HG03575 (cell line): ENCODE results near the gene TOP3A.

Experiments
- ATAC-seq: cut with Tn5 transposase; IDR thresholded peaks from one replicate; pipeline ENCODE4 v1.9.1; 2021; ENCODE audit not compliant: unreplicated experiment, insufficient number of reproducible peaks, low FRiP score; ENCODE audit errors: extremely low read depth

Gene TOP3A

DNA sequence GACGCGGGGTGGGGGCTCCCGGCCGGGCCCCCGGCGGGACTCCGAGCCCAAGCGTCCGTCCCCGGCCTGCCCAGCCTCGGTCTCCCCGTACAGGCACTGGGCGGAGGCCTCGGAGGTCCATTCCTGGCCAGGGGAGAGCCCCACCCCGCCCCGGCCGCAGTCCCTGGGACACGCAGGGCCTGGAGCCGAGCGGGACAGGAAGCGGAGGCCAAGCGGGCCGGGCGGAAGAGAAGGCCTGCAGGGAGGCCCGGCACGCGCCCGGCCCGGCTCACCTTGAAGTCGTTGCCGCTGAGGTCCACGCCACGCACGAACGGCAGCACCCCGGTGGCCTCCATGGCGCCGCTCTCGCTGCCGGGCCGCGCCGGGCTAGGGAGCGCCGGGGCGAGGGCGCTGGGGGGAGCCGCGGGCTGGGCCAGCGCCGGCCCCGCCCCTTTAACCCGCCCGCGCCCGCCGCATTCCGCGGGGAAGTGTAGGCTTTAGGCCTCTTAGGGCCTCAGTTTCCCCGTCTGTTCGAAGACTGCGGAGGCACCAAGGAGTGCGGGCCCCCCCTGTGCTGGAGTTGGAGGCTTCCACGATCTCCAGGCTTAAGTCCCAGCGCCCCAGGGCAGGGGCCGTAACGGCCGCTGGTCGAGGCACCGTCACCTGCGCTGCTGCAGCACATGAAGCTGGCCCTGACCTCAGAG is 56.3 kb downstream of the TOP3A start, which contains the start of gene FLII:
FLII (minus strand) TSS at position 383 of the 683 bp plus-strand sequence; CDS start at position 335, 48 bp downstream.
- ATAC-seq, result no peak

DNA sequence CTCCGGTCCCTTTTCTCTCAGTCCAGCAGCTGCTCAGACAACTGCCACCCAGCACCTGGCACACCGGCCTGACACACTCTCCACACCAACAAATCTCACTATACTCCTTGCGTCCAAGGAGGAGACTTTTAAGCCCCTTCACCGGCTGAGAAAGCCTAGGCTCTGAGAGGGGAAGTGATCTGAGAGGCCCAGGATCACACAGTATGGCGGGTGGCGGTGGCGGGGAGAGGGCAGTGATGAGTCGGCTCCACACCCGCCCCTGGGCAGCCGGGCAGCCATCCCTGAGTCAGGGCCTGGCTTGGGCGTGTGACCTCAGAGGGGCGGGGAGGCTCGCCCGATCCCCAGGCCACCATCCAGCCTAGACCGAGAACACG is 56.8 kb downstream of the TOP3A start:
- ATAC-seq, result no peak

DNA sequence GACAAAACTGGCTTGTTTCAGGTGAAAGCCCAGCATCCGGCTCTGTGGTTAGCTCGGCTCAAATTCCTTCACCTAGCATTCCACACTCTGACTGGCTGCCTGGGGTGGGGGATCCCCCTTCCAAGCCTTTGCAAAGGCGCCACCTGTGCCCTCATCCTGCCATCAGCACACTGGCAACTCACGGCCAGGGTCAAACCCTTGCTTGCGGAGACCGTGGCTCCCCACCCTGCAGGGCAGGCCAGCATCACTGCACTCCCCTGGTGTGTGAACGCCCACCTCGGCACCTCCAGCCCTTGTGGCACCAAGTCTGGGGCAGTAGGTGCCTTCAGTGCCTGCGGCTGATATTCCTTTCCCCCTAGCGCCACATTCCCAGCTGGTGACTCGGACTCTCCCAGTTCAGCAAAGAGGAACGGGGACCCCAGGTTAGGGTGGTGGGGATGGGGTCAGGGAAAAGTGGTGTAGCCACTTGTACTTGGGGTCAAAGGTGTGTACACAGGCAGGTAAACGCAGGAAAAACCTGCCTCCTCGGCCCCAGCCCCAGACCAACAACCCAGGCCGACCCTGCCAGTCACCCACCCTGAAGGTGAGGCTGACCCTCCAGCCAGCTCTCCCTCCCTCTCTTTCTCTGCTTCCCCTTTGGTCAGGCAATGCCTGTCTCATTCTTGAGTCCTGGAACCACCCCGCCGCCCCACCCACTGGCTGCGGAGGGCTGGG is 57.4 kb downstream of the TOP3A start:
- no peak for ATAC-seq

DNA sequence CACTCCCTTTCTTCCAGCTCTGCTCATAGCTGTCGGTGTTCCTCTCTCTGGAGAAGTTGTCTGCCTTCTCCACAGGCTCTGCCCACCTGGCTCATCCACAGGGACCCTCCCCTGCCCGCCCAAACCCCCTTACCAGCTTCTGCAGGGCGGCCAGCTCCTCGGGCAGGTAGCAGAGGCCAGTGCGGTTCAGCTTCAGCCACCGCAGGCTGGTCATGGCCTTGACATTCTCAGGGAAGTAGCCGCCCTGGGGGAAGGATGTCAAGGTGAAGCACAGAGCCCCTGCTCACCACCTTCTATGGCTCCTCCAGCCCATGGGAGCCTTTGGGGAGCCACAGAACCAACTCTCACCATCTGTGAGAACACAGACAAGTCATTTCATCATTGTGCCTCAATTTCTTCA is 58.0 kb downstream of the TOP3A start:
- ATAC-seq, result no peak

DNA sequence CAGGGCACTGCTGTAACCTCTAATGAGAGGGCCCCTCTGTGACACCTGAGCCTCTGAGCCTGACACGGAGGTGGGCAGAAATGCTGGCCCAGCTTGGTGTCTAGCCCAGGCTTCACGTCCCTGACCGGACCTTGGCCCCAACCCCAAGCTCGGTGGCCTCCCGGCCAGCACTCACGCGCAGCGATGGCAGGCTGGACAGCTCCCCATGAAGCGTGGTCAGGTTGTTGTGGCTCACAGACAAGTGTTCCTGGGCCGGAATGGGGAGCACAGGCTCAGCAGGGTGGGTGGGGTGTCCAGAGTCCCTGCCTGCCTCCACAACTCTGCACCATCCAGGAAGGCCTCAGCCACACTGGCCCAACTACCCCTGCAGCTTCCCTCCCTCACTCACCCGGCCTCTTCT is 58.4 kb downstream of the TOP3A start:
- no peak for ATAC-seq

DNA sequence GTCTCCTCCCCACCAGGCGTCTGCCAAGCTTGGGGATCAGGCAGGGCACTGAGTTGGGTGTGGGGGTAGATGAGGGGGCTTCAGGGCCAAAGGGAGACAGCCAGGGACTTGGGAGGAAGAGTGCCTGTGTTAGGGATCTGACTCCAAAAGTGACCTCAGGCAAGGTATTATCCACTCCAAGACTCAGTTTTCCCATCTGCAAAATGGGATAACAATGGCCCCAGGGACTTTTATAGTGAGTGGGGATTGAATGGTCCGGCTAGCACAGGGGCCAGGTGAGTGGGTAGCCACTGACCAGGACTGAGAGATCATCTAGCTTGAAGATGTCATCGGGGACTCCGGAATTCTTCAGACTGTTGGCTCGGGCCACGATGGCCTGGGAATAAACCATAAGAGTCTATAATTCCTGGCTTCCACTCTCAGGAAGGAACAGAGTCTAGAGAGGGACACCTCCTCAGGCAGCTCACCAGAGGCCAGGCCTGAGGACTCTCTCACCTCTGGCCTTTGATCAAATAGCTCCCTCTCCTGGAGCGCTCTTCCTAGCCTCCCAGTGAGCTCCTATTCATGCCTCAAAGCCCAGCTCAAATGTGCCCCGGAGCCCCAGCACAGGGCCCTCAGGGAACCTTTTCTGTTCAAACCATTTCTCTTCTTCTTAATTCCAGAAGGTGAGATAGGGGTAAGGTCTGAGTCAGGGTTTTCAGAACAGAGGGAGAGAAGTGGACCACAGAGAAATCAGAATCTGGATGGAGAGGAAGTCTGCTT is 59.7 kb downstream of the TOP3A start:
- no peak for ATAC-seq

DNA sequence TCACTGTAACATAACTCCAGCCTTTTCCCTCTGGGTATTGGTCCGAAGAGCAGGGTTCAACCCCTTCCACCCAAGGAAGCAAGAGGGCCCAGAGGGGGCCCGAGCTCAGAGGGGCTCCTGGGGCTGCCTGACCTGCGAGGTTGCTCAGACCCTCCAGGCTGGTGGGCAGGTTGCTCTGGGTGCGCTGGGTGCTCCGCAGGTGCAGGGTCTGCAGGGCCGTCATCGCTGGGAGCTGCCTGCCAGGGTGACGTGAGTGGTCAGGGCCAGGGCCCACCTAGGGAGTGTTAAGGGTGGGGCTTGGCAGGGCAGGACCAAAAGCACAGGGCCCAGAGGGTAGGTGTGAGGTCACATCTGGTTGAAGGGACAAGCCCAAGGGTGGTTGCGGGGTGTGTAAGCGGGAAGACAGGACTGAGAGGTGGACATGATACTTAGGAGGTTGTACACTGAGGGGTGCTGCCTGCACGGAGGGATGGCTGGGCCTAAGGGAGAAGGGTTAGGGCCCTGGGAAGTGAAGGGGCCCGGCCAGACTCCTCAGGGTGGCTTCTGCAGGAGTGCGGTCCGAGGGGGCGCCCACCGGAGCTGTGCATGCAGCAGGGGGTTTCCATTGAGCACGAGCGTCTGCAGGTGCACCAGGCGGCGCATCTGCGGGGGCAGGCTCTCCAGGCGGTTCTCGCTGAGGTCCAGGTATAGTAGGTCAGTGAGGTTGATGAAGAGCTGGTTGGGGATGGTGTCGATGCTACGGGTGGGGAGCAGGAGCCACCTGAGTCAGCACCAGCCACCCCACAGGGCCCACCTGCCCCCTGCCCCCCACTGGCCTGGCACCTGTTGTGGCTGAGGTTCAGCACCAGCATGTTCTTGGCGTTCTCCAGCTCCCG is 60.6 kb downstream of the TOP3A start:
- ATAC-seq, result no peak

DNA sequence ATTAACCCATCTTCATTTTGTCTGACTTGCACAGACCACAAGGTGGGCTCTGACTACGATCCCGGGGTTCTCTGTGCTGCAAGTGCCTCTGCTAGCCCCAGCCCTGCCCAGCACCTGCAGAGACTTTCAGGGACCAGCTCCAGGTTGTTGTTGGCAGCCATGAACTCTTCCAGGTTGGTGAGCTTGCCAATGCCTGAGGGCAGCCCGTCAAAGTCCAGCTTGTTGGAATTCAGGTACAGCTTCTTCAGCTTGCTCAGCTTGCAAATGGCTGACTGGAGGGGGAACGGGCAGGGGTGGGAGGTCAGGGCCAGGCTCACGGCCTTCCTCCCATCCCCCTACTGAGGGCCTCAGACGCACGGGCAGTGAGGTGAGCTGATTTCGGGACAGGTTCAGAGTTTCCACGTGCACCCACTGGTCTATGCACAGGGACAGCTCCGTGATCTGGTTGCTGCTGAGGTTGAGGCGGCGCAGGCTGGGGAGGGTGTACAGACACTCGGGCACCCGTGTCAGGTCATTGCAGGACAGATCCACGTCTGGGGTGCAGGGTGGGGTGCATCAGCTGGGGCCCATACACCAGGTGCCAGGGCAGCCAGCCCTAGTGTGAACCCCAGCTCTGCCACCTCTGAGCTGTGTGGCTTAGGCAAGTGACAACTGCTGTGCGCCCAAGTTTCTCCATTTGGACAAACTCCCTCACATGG is 61.5 kb downstream of the TOP3A start:
- no peak for ATAC-seq

DNA sequence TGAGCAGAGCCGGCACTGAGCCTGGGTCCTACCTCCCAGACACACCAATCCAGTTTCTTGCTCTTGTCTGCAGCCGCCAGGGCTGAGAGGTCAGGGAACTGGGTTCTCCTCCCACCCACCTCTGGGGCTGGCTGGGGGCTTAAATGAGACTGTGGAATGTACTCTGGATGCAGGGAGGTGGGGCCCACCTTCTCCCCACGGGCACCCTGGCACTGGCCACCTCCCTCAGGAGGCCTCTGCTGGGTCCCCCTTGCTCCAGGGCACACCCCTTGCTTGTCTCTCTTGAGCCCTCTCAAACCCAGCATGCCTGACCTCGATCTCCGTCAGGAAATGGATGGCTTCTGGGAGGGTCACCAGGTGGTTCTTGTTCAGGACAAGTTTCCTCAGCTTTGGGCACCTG is 62.6 kb downstream of the TOP3A start:
- no peak for ATAC-seq

DNA sequence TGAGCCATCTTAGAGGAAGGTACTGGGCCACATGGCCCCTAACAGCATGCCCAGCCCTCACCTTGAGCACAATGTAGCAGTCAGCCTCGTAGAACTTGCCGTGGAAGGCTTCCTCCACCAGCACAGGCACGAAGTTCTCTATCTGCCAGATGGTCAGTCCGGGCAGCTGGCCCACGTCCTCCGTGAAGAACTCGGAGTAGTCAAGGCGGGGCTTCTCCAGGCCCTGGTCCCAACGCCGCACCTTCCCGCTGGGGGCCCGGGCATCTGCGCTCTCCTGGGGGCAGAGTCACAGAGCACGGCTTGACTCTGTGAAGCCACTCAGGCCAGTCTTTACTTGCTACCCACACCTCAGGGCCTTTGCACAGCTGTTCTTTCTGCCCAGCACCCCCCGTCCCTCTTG is 63.6 kb downstream of the TOP3A start:
- no peak for ATAC-seq

DNA sequence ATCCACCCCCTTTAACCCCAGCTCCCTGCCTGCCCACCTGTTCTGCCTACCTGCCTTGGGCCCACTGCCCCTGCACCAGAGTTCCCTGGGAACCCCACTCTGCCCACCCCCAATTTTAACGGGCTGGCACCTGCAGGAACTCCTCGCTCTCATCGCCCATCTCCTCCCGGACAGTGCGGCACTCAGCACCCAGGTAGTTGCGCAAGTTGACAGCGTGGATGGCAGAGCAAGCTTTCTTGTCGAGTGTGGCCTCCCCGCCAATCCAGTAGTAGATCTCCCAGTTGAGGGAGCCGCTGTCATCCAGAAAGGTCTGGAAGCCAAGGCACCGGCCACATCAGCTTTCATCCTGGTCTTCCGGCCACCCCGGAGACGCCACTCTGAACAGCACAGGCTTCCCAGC is 64.1 kb downstream of the TOP3A start:
- ATAC-seq, result no peak

DNA sequence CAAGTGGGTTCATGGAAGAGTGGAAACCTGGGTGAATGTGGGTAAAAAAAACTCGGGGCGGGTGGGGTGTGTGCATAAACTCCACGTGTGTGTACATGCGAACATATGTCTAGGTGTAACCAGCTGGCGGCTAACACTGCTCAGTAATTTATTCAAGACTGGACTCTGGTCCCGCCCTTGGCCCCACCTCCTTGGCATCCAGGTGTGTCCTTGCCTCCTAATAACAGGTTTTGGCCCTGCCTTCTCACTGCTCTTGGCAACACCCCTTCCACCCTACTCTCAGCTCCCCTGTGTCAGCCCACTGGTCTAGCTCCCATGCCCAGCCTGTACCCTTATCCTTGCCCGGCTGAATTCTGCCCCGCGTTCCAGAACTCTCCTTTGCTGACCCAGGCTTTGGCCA is 64.5 kb downstream of the TOP3A start:
- ATAC-seq, result no peak

DNA sequence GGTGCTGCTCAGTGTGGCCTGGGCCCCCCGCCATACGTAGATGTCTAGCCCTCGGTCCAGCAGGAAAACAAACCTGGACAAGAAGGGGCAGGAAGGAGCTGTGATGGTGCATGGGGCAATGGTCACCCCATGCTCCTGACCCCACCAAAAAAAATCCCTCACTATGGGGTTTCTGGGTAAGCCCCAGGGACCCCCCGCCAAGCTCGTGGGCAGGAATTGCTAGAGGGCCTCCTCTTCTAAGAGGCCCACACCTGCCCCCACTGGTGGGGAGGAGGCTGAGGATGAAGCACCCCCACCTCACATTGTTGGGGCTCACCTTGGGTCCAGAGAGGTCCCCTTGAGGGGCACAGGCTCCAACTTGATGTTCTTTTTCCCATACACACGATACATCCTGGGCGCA is 66.0 kb downstream of the TOP3A start:
- no peak for ATAC-seq

DNA sequence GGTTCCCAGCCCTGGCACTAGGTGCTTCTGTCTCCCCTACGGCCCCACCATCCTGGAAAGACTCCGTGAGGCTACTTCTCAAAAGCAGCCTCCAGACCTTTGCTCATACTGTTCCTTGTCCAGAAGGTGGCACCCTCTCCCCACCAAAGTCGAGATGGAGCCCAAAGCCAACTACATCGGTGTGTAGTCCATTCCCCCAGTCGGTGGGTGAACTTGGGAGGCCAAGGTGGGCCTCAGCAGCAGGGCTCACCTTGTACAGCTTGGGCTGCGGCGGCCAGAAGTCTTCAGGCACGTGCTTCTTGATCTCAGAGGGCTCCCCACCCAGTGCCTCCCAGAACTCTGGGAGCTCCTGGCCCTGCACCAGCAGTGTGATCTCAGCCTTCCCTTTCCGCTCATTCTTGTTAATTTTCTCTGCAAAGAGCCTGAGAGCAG is 66.5 kb downstream of the TOP3A start:
- ATAC-seq, result no peak

DNA sequence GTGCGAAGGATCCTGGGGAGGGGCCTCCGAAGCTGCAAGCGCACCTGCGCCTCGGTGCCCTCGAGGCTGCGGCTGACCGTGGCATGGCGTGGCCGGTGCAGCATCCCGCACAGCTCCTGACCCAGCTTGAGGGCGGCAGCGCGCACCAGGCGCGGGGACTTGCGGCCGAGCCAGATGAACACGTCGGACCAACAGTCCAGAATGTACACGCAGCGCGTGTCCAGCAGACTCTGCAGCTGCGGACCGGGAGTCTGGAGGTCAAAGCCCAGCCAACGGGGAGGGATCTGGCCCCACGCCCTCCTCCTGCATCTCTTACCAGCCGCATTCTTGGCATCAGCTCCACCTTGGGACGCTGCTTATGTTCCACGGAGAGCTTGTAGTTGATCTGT is 67.2 kb downstream of the TOP3A start:
- ATAC-seq, result no peak

DNA sequence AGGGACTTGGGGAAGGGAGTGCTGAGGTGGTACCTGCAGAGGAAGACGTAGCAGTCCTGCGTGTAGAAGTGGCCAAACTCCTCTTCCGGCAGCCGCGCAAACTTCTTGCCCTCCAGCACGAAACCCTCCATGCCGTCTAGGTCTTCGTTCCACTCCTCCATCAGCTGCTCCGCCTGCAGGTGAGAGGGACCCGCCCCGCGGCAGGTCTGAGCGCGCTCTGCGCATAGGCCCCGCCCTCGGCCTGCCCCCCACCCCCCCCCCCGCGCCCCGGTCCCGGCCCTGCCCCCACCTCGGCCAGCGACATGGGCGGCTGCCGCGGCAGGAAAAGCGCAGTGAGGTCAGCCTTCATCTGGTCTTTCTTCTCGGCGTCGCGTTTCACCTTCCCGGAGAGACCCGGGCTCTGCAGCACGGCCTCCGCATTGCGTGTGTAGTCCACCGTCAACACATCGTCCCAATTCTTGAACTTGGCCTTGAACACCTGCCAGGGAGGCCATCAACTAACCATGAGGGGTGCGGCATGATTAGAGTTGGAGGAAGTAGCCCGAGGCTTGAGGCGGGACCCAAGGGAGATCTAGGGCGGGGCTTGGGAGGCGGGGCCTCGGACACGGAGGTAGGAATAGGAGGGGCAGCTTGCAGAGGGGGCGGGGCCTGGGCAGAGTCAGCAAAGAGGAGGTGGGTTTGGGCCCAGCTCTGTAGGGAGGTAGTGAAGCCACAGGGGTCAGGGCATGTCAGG is 67.7 kb downstream of the TOP3A start:
- no peak for ATAC-seq

DNA sequence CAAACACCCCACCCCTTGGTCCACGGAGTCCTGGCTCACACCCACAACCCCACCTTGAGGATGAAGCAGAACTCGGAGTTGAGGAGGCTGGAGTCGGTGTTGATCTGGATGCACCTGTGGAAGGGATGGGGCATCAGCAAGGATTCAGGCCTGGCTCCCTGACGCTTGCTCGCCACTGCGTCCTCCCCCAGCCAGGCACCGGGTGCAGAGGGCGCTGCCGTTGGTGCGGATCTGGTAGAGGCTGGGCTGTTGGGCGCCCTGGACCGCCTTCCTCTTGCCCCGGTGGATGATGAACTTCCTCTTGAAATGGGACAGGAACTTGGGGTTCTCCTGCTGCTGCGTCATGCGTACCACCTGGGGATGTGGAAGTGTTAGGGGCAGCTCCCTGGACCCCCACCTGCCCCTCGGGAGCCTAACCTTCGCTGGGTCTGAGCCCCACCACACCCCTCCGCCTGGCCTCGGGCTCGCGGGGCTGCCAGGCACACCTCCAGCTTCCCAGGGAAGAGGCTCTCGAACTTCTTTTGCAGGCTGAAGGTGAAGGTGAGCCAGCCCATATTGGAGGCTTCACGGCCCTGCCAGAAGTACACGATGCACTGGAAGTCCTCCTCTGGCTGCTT is 68.6 kb downstream of the TOP3A start:
- ATAC-seq, result no peak
